OCI-LY7 (cell line): ENCODE measurements around the gene CALY. TPM values are rescaled to one million over a fixed set of nuclear protein-coding genes. Genes with fewer than 3 reads are reported as not detected.

Experiments
- BruUV-seq: library from RNA; stranded (reverse); fragments of 400-500 nt; replicated peaks from 2 replicates; lab custom pipeline; 2021; lab: Mats Ljungman, UMichigan
- CTCF ChIA-PET: fragments of 300-600 bp; sonication (Branson Sonifier 250); formaldehyde crosslinking; loops from one replicate; lab custom pipeline; 2022; ENCODE audit warnings: antibody characterized with exemption; ENCODE audit not compliant: unreplicated experiment; lab: Charles Lee
- POLR2A ChIA-PET: fragments of 300-600 bp; sonication (Branson Sonifier 250); formaldehyde crosslinking; loops from one replicate; lab custom pipeline; 2022; ENCODE audit warnings: antibody characterized with exemption; lab: Charles Lee
- DNase-seq: peaks from one replicate; pipeline ENCODE4 v3.0.0-alpha.2; 2015; ENCODE audit warnings: low spot score
- H2AFZ ChIP-seq: fragments of 200-600 bp; sonication (generic), shearing (Covaris generic); 2 replicates; pipeline ENCODE4 v1.6.1; 2014; ENCODE audit warnings: mild to moderate bottlenecking, antibody characterized with exemption, low read length, moderate library complexity
- H3K27ac ChIP-seq: fragments of 200-600 bp; sonication (generic); 2 replicates; pipeline ENCODE4 v1.5.1; 2014; ENCODE audit warnings: mixed run types, low read depth, mild to moderate bottlenecking, moderate library complexity, low read length, inconsistent platforms; ENCODE audit not compliant: poor library complexity, severe bottlenecking
- H3K36me3 ChIP-seq: fragments of 200-600 bp; sonication (generic); 2 replicates; pipeline ENCODE4 v1.6.1; 2014; ENCODE audit warnings: mild to moderate bottlenecking, antibody characterized with exemption, low read length, moderate library complexity, mixed read lengths; ENCODE audit not compliant: insufficient read depth
- H3K4me1 ChIP-seq: fragments of 200-600 bp; sonication (generic); 2 replicates; pipeline ENCODE4 v1.5.1; 2014; ENCODE audit warnings: mild to moderate bottlenecking, low read length; ENCODE audit not compliant: insufficient read depth, poor library complexity, severe bottlenecking
- H3K4me2 ChIP-seq: fragments of 200-600 bp; sonication (generic); 2 replicates; pipeline ENCODE4 v1.6.1; 2014; ENCODE audit warnings: mild to moderate bottlenecking, low read length
- H3K4me3 ChIP-seq: fragments of 200-600 bp; sonication (generic); 2 replicates; pipeline ENCODE4 v1.5.1; 2014; ENCODE audit warnings: mild to moderate bottlenecking, low read depth, low read length; ENCODE audit not compliant: poor library complexity, severe bottlenecking
- H3K79me2 ChIP-seq: fragments of 200-600 bp; sonication (generic); 2 replicates; pipeline ENCODE4 v1.6.1; 2016; ENCODE audit warnings: low read depth, mild to moderate bottlenecking, low read length, moderate library complexity, mixed read lengths; ENCODE audit not compliant: insufficient read depth
- H3K9me2 ChIP-seq: fragments of 200-600 bp; sonication (generic); 2 replicates; pipeline ENCODE4 v1.6.1; 2016; ENCODE audit warnings: mild to moderate bottlenecking, low read length, mixed read lengths; ENCODE audit not compliant: insufficient read depth
- H3K9me3 ChIP-seq: fragments of 200-600 bp; sonication (generic); 2 replicates; pipeline ENCODE4 v1.6.1; 2014; ENCODE audit warnings: mild to moderate bottlenecking, mixed run types, low read length, mixed read lengths
- H4K20me1 ChIP-seq: fragments of 200-600 bp; sonication (generic); 2 replicates; pipeline ENCODE4 v1.6.1; 2014; ENCODE audit warnings: mild to moderate bottlenecking, antibody characterized with exemption, low read length, moderate library complexity, mixed read lengths; ENCODE audit not compliant: insufficient read depth
- EZH2phosphoT487 ChIP-seq: fragments of 200-600 bp; sonication (generic); IDR thresholded peaks from 2 replicates; pipeline ENCODE4 v1.6.1; 2018; ENCODE audit warnings: low read depth, borderline replicate concordance, mild to moderate bottlenecking, mixed run types, antibody characterized with exemption, low read length, moderate library complexity, mixed read lengths
- intact Hi-C: fragments of 100-400 bp; cut with micrococcal nuclease; formaldehyde crosslinking; loops from one replicate; pipeline ENCODE4 v1.10.0; 2022; ENCODE audit not compliant: unreplicated experiment
- total RNA-seq, 2 experiments: library from RNA; depleted of rRNA in 1 of 2; stranded (reverse); fragments of >200 nt in 1 of 2; shearing (Covaris generic) in 1 of 2; gene quantifications; 2 replicates each; pipeline ENCODE4 v1.2.3, GENCODE V29; 2014 to 2022
- TF ChIP-seq, protein P1 (sequence below): fragments of 200-600 bp; sonication (generic); conservative IDR thresholded peaks from 2 replicates; pipeline ENCODE4 v1.5.1; 2014; ENCODE audit warnings: mild to moderate bottlenecking, antibody characterized with exemption, low read length, moderate library complexity, mixed read lengths

Gene CALY
- total RNA-seq, 2 experiments from 2014 or later: not detected

- Histone ChIP-seq H3K4me3 (no peak overlapping the region), H4K20me1 (no peaks in the 10 kb centered on the region), H3K9me3 (no peaks in the 10 kb centered on the region), H3K4me1 (no peaks in the 10 kb centered on the region), H3K27ac (no peak overlapping the region), H3K9me2 (no peaks in the 10 kb centered on the region), H3K36me3 (peaks cover 70% of the 10 kb centered on the region), H3K79me2 (no peaks in the 10 kb centered on the region), H2AFZ (no peak overlapping the region), H3K4me2 (no peak overlapping the region)
- TF ChIP-seq EZH2phosphoT487: no peak
- TF ChIP-seq, protein P1, sequence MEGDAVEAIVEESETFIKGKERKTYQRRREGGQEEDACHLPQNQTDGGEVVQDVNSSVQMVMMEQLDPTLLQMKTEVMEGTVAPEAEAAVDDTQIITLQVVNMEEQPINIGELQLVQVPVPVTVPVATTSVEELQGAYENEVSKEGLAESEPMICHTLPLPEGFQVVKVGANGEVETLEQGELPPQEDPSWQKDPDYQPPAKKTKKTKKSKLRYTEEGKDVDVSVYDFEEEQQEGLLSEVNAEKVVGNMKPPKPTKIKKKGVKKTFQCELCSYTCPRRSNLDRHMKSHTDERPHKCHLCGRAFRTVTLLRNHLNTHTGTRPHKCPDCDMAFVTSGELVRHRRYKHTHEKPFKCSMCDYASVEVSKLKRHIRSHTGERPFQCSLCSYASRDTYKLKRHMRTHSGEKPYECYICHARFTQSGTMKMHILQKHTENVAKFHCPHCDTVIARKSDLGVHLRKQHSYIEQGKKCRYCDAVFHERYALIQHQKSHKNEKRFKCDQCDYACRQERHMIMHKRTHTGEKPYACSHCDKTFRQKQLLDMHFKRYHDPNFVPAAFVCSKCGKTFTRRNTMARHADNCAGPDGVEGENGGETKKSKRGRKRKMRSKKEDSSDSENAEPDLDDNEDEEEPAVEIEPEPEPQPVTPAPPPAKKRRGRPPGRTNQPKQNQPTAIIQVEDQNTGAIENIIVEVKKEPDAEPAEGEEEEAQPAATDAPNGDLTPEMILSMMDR: no peak
- no TSS peak for BruUV-seq
- intact Hi-C loops: no loop called here
- no peak for DNase-seq
- ChIA-PET CTCF (interaction anchor here (1.1 kb wide), 1 partner anchor 9 kb away, joined by 3 read pairs; no protein-coding TSS in a partner anchor), POLR2A (no interaction called here)
Measured at GRCh38 chr10:133285217-133285616, 51.5 kb downstream of the CALY start.

DNA sequence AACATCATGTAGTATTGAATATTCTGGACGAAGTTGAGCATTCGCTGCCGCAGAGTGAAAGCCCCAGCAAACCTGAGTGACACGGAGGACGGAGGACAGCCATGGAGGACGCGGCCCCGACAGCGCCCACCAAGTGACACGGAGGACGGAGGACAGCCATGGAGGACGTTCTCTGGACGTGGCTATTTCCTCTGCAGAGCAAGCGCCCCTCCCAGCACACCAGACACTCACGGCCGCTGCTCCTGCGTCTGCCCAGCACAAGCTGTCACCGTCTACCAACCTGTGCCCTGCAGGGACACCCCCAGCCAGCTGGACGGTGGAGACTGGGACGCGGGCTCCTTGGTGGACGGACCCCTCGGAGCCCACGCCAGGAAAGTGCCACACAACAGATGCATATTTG lies 52.8 kb downstream of the CALY start:
- H2AFZ ChIP-seq: no peak overlapping the region
- H3K27ac ChIP-seq: no peak overlapping the region
- no peak for DNase-seq
- no peak overlapping the region for H3K4me2 ChIP-seq
- CTCF ChIA-PET: no interaction called here
- H3K4me3 ChIP-seq: no peak overlapping the region
- H3K79me2 ChIP-seq: no peaks in the 10 kb centered on the region
- no peaks in the 10 kb centered on the region for H3K9me2 ChIP-seq
- TF ChIP-seq, protein P1: no peak
- TF ChIP-seq EZH2phosphoT487: no peak
- POLR2A ChIA-PET: interaction anchor here (1.0 kb wide), 1 partner anchor 16 kb away, joined by 3 read pairs; no protein-coding TSS in a partner anchor
- peaks cover 59% of the 10 kb centered on the region for H3K36me3 ChIP-seq
- no TSS peak for BruUV-seq
- H3K9me3 ChIP-seq: no peaks in the 10 kb centered on the region
- H3K4me1 ChIP-seq: peaks cover 1% of the 10 kb centered on the region
- intact Hi-C loops: no loop called here
- no peaks in the 10 kb centered on the region for H4K20me1 ChIP-seq

- Histone ChIP-seq H2AFZ (no peak overlapping the region), H3K4me2 (no peak overlapping the region), H3K4me3 (no peak overlapping the region), H3K9me3 (no peaks in the 10 kb centered on the region), H4K20me1 (no peaks in the 10 kb centered on the region), H3K36me3 (peaks cover 49% of the 10 kb centered on the region), H3K4me1 (peaks cover 11% of the 10 kb centered on the region), H3K9me2 (no peaks in the 10 kb centered on the region), H3K27ac (no peak overlapping the region), H3K79me2 (no peaks in the 10 kb centered on the region)
- no TSS peak for BruUV-seq
- intact Hi-C loops: no loop called here
- ChIA-PET CTCF (no interaction called here), POLR2A (no interaction called here)
- TF ChIP-seq, protein P1: no peak
- no peak for TF ChIP-seq EZH2phosphoT487
- no peak for DNase-seq
Measured at GRCh38 chr10:133282846-133283390, 53.8 kb downstream of the CALY start.
